T47D (cell line): ENCODE data around the gene DIS3L2.
A peak's percentile ranks its signal among the peaks of the same experiment; 100 is the strongest.
"Not testable (repeated sequence)": the region's sequence is repeated elsewhere in the genome, so short reads cannot be mapped to it uniquely, and the experiment has no call there.

ENCODE experiments used
- DNase-seq, 2 experiments: peaks; one replicate each; pipeline versions ENCODE4 v3.0.0 to v3.0.0-alpha.2; 2011 to 2012; ENCODE audit warnings: low read depth in 1 of 2, low spot score in 1 of 2
- JUND ChIP-seq: IDR thresholded peaks from 2 replicates; pipeline ENCODE4 v1.6.1; 2012; ENCODE audit warnings: low read depth
- in situ Hi-C: cut with HindIII; loops from 2 replicates; pipeline ENCODE4 v1.10.0; 2016; ENCODE audit warnings: low sequenced_read_pairs, low pct_unique_long_range_greater_than_20kb

The DIS3L2 gene

DNA sequence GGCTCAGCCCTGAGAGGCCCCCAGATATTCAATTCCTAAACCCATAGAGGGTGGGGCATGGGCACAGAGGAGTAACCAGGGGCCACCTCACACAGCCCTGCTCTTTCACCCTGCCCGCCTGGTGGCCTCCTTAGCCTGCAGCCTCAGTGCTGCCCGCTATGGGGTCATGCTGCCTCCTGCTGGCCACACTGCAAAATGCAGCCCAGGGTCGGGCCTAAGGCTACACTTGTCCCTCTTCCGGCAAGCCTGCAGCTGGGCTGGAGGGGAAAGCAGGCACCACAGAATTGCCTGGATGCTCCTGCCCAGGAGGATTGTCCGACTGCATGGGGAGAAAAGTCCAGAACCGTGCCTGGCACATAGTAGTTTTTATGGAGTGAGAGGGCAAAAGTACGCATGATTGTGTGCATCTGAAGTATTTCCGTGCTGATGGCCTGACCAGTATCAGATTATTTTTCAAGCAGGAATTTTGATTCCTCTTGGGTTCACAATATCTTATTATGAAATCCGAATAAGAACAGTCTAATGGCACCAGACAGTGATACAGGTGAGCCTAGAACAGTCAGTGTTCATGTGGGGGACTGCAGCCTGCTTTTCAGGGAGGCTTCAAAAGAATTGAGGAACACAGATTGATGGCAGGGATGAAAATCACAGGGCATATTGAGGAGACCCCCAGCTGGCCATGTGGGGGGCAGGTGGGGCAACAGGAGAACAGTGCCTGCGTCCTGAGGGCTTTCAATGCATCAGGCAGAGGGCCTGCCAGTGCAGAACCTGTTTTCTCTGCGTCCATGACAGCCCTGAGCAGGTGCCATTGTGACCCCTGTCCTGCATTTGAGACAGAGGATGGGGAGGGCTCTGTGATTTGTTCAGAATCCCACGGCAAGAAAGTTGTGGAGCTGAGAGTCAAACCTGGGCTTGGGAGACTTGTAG lies 365.9 kb downstream of the DIS3L2 start:
- DNase-seq, result peak in 1 of 2 experiments; percentile 49
- in situ Hi-C loops, result no loop called here
- no peak for TF ChIP-seq JUND

DNA sequence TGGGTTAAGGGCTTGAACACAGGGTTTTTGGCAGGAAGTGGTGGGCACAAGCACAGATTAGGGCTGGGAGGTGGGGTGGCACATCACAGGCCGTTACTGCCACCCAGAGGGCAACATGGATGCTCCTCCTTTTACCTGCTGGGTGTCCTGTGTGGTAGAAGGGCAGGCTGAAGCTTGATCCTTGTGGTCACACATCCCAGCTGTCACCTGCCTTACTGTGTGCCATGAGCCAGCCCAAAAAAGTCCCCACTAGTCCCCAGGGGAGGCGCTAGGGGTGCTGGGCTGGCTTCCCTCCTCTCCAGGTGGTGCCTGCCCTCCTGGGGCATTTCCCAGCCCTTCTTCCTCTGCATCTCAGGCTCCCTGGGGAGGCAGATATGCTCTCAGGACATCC lies 366.5 kb downstream of the DIS3L2 start:
- in situ Hi-C loops, result no loop called here
- peak in 1 of 2 experiments; percentile 29 for DNase-seq
- TF ChIP-seq JUND, result no peak

DNA sequence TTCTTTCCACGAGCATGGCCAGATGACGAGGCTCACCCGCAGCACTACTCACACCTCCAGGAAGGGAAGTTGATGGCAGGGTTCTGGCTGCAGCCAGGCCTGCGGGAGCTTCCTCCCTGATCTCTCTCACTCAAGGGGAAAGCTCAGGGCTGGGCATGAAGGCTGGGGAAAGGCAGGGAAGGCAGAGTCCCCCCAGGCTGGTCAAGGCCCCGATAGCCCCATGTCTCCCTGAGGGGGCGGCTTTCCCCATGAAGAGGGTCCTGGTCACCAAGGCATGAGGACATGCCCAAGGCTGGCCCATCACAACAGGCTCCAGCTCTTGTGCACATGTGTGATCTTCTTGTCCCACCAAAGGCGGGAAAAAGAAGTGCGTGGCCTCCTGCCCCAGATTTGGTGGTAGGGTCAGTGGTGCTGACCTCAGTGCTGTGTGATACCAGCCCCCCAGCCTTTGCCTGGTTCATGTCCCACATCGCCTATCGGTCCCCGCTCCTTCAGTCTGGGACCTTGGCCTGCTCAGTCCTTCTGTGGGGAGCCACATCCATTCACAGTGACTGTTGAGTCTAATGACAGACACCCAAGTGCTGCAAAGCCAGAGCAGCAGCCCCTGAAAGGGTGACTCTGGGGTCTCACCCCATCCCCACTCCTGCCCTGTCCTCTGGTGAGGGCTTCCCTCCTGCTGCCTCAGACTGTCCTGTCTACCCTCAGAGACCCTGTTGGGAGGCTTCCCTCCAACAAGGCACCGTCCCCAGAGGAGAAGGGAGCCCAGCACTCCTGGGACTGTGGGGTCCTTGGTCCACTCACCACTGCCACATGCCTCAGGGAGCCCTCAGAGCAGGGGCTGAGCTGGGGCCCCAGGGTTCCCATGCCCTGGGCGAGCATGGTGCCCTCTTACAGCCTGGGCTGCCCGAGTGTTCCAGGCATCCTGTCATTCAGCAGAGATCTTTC lies 367.3 kb downstream of the DIS3L2 start:
- no peak for DNase-seq
- TF ChIP-seq JUND, result no peak
- in situ Hi-C loops, result no loop called here

DNA sequence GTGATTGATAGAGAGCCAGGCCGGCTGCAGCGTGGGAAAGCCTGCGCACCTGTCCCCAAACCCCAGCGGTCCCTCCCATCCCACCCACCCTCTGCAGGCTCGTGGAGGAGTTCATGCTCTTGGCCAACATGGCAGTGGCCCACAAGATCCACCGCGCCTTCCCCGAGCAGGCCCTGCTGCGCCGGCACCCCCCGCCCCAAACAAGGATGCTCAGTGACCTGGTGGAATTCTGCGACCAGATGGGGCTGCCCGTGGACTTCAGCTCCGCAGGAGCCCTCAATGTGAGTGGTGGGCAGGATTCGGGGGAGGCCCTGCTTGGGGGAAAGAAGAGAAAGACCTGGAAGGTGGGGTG lies 368.2 kb downstream of the DIS3L2 start:
- no peak for DNase-seq
- in situ Hi-C loops, result no loop called here
- no peak for TF ChIP-seq JUND

DNA sequence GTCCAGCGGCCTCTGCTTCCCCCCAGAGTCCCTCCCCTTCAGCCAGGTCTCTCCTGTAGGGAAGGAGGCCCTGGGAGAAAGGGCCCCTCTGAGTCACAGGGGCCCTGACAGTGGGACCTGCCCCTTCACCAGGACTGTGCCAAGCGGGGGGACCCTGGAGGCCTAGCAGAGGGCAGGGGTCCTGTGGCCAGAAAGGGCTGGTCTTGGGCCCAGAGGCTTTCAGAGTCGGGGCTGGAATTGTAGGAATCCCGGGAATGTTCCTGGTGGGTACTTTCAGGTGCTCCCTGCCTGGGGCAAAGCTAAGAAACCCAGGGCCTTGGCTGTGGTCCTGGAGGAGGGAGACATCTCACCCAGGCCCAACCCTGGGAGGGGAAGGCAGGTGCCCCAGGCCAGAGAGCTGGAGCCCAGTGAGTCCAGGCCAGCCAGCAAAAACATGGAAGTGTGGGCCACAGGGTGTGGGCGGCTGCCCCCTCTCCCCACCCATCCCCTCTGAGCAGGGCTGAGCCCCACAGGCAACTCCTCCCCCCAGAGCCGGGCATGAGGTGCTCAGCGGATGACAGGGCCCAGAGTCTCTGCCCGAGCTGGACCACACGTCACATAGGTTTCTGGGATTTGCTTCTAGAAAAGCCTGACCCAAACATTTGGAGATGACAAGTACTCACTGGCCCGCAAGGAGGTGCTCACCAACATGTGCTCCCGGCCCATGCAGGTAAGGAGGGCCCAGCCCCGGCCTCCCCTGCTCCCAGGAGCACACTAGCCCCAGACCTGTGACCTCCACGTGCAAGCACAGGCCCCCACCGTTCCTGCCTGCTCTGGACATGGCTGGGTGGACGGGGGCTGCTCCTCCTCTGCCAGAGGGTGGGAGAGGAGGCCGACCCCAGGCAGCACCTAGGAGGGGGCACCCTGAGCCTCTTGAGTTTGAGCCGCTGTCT lies 368.8 kb downstream of the DIS3L2 start:
- peak; percentile 19 to 54 for DNase-seq
- in situ Hi-C loops, result no loop called here
- TF ChIP-seq JUND, result no peak

DNA sequence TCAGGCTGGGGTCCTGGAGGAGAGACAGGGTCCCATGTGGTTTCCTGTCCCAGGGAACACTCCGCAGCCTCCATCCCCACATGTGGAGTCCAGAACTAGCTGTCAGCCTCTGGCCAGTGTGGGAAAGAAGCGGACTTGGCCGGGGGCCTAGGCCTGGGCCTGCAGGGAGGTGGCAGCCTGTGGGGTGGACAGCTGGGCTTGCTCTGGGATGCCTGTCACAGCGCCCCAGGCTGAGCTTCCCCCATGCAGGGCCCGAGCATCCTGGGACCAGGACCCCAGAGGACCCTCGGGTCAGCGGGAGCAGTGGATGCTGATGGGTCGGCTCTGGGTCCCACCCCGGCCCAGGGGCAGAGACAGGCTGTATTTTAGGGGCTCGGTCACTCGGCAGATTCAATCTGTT lies 369.5 kb downstream of the DIS3L2 start:
- in situ Hi-C loops, DNase-seq: not testable (repeated sequence)

DNA sequence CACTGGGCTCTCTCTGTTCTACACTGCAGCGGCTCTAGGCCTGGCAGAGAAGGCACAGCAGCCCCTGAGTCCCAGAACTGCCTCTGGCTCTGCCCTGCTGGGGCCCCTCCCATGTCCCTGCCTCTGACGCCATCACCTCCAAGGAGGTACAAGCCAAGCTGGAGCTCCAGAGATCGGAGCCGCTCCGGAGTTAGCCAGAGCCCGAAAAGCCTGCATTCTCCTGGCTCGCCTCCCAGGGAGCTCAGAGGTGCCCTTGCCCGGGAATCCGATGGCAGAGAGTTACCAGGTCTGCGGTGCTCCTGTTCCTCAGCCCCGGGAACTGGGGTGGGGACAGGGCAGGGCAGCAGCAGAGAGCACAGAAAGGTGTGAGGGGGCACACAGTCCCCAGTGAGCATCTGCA lies 370.1 kb downstream of the DIS3L2 start:
- in situ Hi-C loops, DNase-seq: not testable (repeated sequence)

DNA sequence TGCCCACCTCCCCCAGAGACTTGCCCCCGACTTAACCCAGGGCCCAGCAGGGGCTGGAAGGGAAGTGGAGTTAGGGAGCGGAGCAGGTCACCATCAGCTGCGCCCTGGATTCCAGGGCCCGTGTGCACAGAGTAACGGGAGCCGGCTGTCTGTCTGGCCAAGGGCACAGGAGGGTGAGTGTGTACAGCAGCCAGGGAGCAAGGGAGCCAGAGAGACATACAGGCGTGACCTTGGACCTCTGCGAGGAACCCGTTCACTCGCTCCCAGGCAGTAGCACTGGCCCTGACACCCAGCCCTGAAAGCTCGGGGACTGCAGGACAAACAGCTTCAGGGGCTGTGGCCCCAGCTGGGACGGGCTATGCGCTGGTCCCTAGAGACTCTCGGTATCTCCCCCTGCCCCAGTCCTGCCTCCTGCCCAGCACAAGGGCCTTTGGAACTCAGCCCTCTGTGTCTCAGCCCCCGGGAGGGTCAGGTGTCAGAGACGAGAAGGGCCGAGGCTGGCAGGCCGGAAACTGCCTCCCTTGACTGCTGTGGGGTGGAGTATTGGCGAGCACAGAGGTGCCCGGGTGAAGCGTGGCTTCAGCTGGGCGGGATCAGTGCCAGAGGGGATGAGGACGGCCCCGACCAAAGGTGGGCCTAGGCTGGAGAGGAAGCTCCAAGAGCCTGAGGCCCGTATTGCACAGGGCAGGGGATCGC lies 370.9 kb downstream of the DIS3L2 start:
- in situ Hi-C loops, DNase-seq: not testable (repeated sequence)

DNA sequence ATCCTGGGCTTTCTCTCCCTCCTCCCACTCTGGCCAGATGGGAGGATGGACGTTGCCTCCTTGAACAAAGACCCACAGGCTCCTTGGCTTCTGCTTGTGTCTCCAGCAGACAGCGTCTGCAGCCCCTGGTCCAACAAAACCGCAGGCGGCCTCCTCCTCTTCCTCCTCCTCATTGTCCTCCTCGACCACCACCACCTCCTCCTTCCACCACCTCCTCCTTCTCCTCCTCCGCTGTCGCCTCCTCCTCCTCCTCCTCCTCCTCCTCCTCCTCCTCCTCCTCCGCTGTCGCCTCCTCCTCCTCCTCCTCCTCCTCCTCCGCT lies 371.4 kb downstream of the DIS3L2 start:
- no peak for TF ChIP-seq JUND
- DNase-seq, result no peak
- in situ Hi-C loops, result no loop called here

DNA sequence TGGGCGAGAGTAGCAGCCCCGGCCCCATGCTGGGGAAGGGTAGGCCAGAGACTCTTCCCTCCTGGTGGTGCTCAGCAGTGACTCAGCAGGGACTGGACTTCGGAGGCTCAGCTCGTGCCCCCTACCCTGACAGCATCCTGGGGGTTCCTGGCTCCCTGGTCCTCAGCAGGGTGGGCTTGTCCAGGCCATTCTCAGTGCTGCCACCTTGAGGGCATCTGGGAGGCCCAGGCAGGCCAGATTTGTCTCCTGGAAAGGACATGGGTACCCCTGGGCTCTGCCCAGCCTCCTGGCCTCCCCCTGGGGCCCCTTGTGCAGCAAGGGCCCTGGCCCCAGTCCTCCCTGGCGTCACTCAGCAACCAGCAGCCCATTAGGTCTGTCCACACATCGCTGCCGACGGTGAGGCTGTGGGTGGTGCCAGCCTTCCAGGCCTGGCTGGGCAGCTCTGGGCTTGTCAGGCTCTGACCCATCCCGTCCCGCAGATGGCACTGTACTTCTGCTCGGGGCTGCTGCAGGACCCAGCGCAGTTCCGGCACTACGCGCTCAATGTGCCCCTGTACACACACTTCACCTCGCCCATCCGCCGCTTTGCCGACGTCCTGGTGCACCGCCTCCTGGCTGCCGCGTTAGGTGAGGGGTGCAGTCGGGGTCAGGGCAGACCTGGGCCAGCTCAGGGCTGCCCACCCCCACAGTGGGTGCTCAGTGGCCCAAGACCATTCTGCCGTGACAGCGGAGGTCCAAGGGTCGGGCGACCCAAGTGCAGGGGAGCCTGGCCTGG lies 372.0 kb downstream of the DIS3L2 start:
- peak in 1 of 2 experiments; percentile 51 for DNase-seq
- no peak for TF ChIP-seq JUND
- in situ Hi-C loops, result no loop called here

DNA sequence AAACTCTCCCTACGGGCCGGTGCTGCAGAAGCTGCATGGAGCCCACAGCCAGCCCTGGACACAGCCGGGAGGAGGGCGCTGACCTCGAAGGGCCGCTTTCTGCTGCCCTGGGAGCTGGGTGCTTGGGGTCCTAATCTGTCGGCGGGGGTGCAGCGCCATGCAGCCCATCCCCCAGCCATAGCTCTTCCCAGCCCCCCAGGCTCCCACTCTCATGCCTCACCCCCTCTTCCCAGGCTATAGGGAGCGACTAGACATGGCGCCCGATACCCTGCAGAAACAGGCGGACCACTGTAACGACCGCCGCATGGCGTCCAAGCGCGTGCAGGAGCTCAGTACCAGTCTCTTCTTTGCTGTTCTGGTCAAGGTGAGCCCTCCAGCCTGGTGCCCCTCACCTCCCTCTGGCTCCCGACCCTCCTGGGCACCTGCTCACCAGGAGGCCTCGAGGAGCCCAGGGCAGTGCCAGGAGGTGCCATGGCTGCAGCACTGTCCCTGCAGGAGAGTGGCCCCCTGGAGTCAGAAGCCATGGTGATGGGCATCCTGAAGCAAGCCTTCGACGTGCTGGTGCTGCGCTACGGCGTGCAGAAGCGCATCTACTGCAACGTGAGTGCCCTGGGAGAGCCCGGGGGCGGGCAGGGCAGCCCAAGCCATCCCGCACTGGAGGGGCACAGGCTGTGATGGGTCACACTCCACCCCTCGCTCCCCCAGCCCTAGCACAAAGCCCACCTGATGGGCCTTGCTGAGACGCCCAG lies 372.8 kb downstream of the DIS3L2 start:
- in situ Hi-C loops, DNase-seq: not testable (repeated sequence)

DNA sequence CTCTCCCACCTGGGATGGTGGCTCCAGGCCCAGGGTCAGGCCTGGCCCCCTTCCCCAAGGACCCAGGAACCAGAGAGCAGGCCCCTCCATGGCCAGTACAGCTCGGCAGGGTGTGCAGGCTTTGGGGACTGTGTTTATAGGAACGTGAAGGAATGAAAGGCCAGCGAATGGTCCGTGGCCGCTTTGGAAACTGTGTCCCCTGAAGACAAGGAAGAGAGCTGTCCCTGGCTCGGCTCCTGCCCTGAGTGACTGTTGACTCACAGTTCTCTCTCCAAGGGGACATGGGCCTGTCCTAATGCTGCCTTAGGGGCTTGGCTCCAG lies 373.3 kb downstream of the DIS3L2 start:
- DNase-seq, in situ Hi-C loops: not testable (repeated sequence)

DNA sequence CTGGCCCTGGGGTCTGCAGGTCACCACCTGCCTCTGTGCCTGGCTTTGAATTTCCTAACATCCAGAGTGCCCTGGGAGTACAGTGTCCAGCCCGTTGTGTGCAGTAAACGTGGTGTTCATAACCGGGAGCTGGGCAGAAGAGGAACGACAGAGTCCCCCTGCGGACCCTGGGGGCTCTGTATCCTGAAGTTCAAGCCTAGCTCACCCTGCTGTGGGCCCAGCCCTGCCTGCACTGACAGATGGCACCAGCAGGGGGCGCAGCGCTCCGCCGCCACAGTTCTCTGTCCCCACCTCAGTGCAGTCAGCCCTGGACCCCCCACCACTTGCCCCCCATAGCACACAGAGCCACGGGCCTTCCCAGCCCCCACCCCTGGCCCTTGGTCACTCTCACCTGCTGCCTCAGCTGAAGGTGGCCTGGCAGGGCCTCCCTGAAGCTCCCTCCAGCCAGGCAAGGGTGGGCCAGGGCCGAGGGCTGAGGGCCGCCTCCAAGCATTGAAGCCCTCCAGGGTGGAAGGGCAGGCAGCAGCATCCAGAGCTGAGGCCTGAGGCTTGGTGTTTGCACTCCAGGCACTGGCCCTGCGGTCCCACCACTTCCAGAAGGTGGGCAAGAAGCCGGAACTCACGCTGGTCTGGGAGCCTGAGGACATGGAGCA lies 373.8 kb downstream of the DIS3L2 start:
- in situ Hi-C loops, DNase-seq: not testable (repeated sequence)
